HG02981 (cell line): Measurements from ENCODE around the gene ANKRD30A.
"Not testable (repeated sequence)": the region's sequence is repeated elsewhere in the genome, so short reads cannot be mapped to it uniquely, and the experiment has no call there.

ENCODE experiments used
- ATAC-seq: cut with Tn5 transposase; IDR thresholded peaks from one replicate; pipeline ENCODE4 v1.9.1; 2021; ENCODE audit warnings: mild to moderate bottlenecking, moderate library complexity; ENCODE audit not compliant: unreplicated experiment

The ANKRD30A gene, protein sequence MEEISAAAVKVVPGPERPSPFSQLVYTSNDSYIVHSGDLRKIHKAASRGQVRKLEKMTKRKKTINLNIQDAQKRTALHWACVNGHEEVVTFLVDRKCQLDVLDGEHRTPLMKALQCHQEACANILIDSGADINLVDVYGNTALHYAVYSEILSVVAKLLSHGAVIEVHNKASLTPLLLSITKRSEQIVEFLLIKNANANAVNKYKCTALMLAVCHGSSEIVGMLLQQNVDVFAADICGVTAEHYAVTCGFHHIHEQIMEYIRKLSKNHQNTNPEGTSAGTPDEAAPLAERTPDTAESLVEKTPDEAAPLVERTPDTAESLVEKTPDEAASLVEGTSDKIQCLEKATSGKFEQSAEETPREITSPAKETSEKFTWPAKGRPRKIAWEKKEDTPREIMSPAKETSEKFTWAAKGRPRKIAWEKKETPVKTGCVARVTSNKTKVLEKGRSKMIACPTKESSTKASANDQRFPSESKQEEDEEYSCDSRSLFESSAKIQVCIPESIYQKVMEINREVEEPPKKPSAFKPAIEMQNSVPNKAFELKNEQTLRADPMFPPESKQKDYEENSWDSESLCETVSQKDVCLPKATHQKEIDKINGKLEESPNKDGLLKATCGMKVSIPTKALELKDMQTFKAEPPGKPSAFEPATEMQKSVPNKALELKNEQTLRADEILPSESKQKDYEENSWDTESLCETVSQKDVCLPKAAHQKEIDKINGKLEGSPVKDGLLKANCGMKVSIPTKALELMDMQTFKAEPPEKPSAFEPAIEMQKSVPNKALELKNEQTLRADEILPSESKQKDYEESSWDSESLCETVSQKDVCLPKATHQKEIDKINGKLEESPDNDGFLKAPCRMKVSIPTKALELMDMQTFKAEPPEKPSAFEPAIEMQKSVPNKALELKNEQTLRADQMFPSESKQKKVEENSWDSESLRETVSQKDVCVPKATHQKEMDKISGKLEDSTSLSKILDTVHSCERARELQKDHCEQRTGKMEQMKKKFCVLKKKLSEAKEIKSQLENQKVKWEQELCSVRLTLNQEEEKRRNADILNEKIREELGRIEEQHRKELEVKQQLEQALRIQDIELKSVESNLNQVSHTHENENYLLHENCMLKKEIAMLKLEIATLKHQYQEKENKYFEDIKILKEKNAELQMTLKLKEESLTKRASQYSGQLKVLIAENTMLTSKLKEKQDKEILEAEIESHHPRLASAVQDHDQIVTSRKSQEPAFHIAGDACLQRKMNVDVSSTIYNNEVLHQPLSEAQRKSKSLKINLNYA (N-terminal part only)

DNA sequence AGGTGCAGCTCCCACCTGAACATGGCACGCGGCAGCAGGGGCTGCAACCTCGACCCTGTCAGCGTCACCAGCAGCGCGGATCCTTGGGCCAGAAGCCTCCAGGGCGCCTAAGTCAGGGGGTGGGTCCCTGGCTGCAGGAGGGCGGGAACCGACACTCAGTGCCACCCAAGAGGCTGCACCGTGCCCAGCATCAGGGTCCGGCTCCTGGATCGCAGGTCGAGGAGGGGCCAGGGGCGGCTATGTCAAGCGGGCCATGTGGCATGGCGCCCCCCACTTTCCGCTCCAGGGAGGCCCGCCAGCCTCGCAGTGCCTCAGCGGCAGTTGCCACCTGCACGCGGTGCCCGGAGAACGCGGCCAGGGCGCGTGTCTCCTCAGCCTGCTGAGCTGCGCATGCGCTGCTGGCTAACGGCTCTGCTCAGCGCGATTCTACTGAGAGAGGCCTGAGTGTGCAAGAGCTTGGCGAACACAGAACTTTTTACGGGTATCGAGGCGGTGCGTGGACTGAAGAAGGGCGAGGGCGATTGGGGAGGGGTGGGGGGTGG lies at the start of gene ANKRD30A:
Gene ANKRD30A, plus strand, starts transcription at position 408 of the 542 bp plus-strand sequence. CDS start 190 bp downstream, outside the sequence.
- ATAC-seq = no peak

DNA sequence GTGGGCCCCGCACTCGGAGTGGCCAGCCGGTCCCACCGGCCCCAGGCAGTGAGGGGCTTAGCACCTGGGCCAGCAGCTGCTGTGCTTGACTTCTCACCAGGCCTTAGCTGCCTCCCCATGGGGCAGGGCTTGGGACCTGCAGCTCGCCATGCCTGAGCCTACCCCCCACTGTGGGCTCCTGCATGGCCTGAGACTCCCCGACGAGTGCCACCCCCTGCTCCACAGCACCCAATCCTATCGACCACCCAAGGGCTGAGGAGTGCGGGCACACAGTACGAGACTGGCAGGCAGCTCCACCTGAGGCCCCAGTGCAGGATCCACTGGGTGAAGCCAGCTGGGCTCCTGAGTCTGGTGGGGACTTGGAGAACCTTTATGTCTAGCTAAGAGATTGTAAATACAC lies 49.3 kb upstream of the ANKRD30A start:
- ATAC-seq = not testable (repeated sequence)

DNA sequence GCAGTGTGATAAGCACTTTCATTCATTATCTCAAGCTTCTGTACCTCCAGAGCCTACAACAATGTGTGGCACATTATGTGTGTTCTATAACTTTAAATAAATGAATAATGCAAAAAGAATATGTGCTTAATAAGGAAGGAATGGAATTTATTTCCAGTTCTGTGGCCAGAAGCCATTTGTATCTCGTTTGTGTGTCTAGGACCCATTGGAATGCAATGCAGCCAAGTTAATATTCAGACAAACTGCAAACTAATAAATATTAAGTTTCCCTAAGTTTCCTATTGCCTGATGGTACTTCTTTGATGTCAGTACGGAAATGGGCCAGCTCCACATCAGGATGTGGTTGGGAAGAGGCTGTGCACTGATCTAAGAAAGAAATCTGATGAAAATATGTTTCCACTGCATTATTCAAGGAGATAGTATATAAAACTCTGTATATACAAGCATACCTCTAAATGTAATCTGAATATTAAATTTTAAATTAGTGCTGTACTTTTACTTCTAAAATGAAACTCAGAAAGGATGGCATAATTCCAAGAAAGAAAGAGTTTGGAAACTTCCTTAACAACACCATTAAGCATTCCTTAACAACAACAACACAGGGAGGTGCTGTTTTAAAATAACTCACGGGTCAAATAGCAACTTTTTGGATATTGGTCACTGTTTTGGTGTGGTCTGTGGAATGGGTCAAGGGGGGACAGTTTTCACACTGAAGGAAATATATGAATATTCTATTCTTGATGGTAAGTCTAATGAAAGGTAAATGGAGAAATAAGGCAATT lies 29.4 kb upstream of the ANKRD30A start:
- ATAC-seq = no peak

DNA sequence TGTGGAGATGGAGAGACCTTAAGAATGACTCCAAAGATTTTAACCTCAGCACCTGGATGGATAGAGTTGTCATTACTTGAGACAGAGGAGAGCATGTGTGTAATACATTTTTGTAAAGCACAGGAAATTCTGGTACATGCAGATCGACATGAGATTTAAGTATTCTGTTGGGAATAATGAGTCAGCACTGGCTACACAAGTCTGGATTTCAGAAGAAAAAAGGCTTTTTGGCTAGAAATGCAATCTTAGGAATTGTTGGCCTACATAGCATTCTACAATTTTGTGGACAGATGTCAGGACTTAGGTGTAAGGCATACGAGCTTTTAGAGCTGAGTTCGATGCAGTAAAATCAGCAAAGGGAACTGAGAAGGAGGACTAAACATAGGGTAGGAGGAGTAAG lies 24.1 kb upstream of the ANKRD30A start:
- no peak for ATAC-seq

DNA sequence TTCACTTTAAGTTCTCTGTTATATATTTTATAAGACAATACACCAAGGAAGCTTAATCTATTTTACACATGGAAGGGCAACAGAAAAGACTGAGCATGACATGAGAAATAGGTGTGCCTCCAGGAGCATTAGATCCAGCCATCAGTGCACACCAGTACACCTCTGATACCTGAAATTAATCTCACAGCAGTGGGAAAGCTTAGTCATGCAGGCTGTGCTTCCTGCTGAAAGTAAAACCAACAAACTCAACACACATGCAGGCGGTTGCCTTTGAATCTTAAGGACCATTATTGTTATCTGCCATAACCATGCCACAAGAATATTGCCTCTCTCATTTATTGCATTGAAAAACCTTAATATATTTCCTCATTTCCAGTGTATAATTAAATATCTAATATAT lies 16.4 kb upstream of the ANKRD30A start:
- no peak for ATAC-seq

DNA sequence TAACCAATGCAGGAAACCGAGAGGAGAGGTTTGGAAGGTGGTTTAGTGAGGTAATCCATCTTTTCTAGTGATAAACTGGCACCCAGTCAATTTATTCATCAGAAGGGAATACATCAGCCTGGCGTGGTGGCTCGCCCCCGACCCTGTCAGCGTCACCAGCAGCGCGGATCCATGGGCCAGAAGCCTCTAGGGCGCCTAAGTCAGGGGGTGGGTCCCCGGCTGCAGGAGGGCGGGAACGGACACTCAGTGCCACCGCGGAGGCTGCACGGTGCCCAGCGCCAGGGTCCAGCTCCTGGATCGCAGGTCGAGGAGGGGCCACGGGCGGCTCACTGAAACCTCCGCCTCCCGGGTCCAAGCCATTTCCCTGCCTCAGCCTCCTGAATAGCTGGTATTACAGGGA lies 866 bp upstream of the ANKRD30A start:
- no peak for ATAC-seq

DNA sequence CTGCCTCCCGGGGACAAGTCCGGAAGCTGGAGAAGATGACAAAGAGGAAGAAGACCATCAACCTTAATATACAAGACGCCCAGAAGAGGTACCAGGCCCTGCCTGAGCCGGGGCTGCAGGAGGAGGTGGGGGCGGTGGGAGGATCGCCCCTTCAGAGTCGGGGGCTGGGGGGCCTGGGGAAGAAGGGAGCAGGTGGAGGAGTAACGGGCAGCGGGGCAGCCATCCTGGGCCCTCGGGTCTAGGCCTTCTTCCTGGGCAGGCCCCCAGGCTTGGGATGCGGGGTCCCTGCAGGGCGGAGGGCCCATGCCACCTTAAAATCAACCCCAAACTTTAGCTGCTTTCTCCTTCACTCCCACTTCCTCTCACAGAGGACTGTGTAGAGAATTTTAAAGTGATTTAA lies 523 bp downstream of the ANKRD30A start:
- ATAC-seq = no peak

DNA sequence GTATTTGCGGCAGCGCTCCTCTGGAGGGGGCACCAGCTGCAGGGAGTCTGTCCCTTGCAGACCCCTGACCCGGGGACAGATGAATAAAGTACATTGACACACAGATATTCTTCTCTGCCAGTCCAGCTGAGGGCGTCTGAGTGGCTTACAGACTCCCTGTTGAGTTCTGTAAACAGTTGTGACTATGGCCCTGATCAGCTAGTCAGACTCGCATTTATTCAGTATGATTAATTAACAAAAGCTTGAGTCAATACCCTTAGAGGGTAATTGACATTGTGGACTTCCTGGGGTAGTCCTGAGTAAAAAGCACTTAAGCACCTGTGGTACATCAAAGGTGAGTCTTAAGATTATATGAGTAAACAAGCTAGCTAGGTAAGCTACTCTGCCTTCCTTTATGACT lies 21.0 kb downstream of the ANKRD30A start:
- ATAC-seq = no peak

DNA sequence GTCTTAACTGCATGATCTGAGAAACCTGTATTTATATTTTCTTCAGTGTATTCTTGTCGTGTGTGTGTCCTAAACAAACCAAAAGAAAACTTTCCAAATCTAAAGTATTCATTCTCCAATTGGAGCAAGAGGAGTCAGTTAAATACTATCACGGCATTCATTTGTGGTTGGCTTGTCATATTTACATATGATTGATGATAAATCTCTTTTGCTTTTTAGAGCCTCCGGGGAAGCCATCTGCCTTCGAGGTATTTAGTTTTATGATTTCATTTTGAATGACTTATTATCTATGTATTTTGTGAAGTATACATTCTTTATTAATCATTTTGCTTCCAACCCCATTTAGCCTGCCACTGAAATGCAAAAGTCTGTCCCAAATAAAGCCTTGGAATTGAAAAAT lies 37.0 kb downstream of the ANKRD30A start:
- ATAC-seq = not testable (repeated sequence)

DNA sequence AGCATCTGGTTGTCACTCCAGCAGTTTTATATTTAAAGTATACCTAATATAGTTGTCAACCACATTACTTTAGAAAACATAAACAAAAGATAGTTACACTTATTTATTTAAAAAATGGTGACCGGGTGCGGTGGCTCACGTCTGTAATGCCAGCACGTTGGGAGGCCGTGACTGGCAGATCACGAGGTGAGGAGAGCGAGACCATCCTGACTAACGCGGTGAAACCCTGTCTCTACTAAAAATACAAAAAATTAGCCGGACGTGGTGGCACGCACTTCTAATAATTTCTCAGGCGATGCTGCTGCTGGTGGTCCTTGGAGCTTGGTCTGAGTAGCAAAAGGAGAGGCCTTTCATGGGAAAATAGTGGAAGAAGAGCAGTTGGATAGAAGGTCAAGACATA lies 46.5 kb downstream of the ANKRD30A start:
- ATAC-seq = not testable (repeated sequence)

DNA sequence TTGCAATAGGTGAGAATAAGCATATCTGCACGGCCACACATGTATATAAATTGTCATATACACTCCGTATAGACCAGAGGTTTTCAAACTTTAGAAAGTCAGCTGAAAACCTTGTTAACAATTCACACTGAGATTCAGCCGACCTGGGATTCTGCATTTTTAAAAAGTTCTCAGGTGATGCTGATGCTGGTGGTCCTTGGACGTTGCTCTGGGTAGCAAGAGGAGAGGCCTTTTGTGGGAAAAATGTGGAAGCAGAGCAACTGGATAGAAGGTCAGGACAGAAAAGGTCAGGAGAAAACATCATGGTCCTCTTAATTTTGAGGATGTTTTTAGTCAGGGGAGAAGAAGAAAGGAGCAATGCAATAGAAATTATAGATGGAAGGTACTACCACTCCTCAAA lies 52.9 kb downstream of the ANKRD30A start:
- not testable (repeated sequence) for ATAC-seq

DNA sequence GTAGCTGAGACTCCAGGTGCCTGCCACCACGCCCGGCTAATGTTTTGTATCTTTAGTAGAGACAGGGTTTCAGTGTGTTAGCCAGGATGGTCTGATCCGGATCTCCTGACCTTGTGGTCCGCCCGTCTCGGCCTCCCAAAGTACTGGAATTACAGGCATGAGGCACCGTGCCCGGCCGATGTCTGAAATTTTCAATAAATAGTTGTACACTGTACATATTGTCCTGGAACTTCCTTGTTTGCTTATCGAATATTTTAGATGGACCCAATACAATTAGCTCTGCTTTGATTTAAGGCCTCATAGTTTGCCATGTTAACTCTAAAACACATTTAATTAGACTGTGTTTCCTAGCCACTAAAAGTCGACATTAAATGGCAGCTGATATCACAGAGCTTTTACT lies 57.3 kb downstream of the ANKRD30A start:
- ATAC-seq = not testable (repeated sequence)

DNA sequence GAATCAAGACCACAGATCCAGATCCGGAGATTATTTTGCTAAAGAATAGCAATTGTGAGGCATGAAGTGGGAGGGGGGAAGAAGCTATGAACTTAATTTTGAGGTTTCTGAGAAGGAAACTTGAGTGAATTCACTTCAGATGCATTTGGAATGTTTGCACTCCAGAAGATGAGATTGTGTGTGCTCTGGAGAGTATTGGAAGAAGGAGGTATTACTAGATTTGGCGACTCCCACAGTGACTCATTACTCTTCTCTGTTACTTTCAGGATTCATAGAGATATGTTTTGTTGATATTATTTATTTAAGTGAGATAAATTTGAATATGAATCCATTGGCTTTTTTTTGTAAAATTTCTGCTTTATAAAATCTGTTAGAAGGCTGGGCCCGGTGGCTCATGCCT lies 80.7 kb downstream of the ANKRD30A start:
- no peak for ATAC-seq

DNA sequence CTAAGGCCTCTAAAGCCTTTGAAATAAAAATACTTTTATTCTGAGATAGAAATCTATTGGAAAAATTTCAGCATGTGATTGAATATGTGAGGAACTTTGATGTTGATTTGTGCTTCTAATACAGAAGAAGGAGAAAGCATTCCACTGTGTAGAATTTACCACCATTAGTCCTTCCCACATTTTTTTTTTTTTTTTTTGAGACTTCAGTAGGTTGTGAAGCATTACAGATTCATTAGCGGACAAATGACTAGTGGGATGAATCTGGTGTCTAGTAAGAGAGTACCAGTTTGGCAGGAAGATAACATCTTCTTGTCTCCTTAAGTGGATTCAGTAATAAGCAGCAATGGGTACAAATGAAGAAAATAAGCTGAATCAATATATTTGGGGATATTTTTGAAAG lies 95.5 kb downstream of the ANKRD30A start:
- ATAC-seq = no peak

DNA sequence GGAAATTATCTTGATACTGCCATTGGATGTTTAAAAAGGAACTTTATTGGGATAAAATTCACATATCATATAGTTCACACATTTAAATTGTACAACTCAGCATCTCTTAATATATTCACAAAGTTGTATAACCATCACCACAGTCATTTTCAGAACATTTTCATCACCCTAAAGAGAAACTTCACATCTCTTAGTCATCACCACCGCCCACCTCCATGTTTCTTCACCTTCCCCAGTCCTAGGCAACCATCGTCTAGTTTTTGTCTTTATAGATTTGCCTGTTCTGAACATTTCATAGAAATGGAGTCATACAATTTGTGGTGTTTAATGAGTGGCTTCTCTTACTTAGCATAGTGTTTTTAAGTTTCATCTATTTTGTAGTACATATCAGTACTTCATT lies 96.6 kb downstream of the ANKRD30A start:
- ATAC-seq = no peak

DNA sequence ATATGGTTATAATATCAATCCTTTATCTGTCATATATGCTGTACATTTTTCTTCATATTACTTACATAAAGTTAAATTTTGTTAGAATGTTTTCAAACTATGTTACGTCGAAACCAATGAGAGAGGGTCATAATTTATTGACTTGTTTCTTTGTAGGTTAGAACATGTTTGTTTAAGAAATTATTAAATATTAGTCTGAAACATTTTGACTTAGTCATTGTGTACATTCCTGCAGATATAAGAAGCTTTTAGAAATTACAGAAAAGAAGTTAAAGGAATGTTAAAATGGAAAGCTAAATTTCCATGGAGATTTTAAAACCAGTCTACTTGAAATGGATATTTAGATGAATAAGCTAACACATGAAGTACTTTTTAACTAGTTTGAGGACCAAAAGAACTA lies 99.8 kb downstream of the ANKRD30A start:
- no peak for ATAC-seq

DNA sequence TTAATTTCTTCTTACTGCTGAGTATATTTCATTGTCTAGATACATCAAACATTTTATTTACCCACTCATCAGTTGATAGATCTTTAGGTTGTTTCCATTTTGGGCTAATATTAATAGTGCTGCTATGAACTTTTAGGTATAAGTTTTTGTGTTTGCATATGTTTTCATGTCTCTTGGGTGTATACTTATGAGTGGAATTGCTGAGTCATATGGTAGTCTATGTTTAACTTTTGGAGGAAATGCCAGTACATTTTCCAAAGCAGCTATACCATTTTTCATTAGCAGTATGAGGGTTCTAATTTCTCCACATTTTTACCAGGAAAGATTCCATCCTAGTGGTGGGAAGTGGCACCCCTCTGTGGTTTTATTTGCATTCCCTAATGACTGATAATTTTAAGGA lies 101.1 kb downstream of the ANKRD30A start:
- no peak for ATAC-seq

DNA sequence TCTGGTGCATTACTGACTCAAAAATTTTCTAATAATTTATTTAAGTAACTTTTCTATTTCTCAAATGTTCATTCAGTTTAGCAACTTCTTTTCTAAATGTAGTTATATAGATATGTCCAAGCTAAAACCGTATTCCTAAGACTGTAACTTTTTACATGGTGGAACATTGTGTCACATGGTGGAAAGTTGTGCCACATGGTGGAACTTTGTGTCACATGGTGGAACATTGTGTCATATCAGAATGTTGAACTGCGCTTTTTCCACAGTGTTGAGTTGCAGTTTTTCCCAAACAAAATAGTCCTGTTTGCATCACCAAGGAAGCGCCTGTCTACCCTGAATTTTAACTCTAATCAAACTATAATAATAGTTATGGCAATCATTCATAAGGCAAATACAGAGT lies 109.3 kb downstream of the ANKRD30A start:
- no peak for ATAC-seq

DNA sequence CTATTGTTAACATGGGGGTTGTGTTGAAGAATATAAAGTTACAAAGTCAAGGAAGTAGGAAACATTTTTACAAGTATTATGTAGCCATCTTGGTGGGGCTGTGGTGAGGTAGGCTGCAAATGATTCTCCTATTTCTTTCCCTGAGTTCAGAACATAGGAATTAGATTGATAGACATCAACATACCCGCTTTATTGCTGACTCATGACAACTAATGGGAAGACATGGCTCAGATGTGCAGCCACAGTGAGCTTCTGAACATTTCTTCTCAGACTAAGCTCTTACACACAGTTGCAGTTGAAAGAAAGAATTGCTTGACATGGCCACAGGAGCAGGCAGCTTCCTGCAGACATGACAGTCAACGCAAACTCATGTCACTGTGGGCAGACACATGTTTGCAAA lies 110.7 kb downstream of the ANKRD30A start:
- no peak for ATAC-seq

DNA sequence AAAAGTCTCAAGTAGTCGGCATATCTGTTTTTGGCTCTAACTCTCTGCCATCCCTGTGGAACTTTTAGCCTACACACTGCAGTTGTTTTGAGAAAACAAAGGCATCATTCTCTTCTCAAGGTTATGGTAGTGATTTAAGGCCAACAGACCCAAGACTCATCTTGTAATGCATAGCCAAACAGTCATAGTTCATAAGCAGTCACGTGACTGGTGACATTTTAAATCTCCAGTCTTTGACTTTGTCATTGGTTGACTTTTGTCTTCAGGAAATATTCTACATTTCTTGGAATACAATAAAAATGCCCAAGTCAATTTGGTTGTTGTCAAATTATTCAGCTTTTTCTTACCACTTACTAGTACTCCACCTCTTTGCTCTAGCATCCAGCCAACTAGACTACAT lies 114.8 kb downstream of the ANKRD30A start:
- ATAC-seq = no peak
